Breast epithelium (tissue), 3 donors: ENCODE results near the gene KL.

Experiments
- CTCF ChIP-seq, 3 donors: fragments of 450-650 bp; IDR thresholded peaks; one replicate each; pipeline ENCODE4 v1.5.1; 2016 to 2017; ENCODE audit warnings: antibody characterized with exemption in 3 of 3, mild to moderate bottlenecking in 3 of 3, moderate library complexity in 3 of 3
- POLR2AphosphoS5 ChIP-seq, 3 donors: sonication (generic); formaldehyde crosslinking; IDR thresholded peaks; one replicate each; pipeline ENCODE4 v1.6.1; 2017; ENCODE audit warnings: antibody characterized with exemption in 3 of 3

GRCh38 chr13:32976056-32976805 lies 40.0 kb upstream of the KL start:
- TF ChIP-seq CTCF (IDR thresholded peaks at IDR 0.05) (no peak), POLR2AphosphoS5 (IDR thresholded peaks at IDR 0.05) (no peak)
